ENCODE measurements around the gene TBXAS1.

The TBXAS1 gene

GRCh38 chr7:140005754-140006503 is 176.9 kb downstream of the TBXAS1 start:
- POLR2A ChIA-PET: no interaction called here
- TF ChIP-seq PKNOX1 (IDR thresholded peaks at IDR 0.05): no peak
- TF ChIP-seq HDGF (IDR thresholded peaks at IDR 0.05; ENCODE audit: borderline replicate concordance): peak; percentile 77; the same call in 1 of the 2 replicates
- peak; percentile 78 for DNase-seq (ENCODE audit: extremely low spot score)
- CTCF ChIA-PET: interaction anchor here (0.7 to 2.3 kb wide), 20 partner anchors 8 to 569 kb away, joined by 3 to 15 read pairs (median 4); no protein-coding TSS in a partner anchor

GRCh38 chr7:140006600-140006999 is 177.5 kb downstream of the TBXAS1 start:
- ChIA-PET POLR2A (no interaction called here), CTCF (interaction anchor here (0.7 to 2.3 kb wide), 13 partner anchors 9 to 570 kb away, joined by 3 to 15 read pairs (median 4); no protein-coding TSS in a partner anchor)
- DNase-seq (ENCODE audit: extremely low spot score): no peak
- TF ChIP-seq FOXM1 (IDR thresholded peaks at IDR 0.05; ENCODE audit: borderline replicate concordance) (no peak), SP1 (IDR thresholded peaks at IDR 0.05) (no peak)

- CTCF ChIA-PET: interaction anchor here (0.5 to 2.3 kb wide), 4 partner anchors 10 to 399 kb away, joined by 3 to 15 read pairs (median 4); no protein-coding TSS in a partner anchor
- POLR2A ChIA-PET: no interaction called here
- TF ChIP-seq FOXM1 (IDR thresholded peaks at IDR 0.05; ENCODE audit: borderline replicate concordance): no peak
- no peak for DNase-seq (ENCODE audit: extremely low spot score)
Observed at GRCh38 chr7:140007051-140007690, 178.1 kb downstream of the TBXAS1 start.

GRCh38 chr7:140008755-140009610 is 179.9 kb downstream of the TBXAS1 start:
- ChIA-PET POLR2A (no interaction called here), CTCF (interaction anchor here (0.5 kb wide), 1 partner anchor 407 kb away, joined by 3 read pairs; no protein-coding TSS in a partner anchor)
- TF ChIP-seq BHLHE40 (IDR thresholded peaks at IDR 0.05; ENCODE audit: borderline replicate concordance) (no peak), FOXA1 (IDR thresholded peaks at IDR 0.05) (no peak), ELF4 (IDR thresholded peaks at IDR 0.05) (no peak), ZNF384 (IDR thresholded peaks at IDR 0.05) (no peak), L3MBTL2 (conservative IDR thresholded peaks at IDR 0.05) (no peak), SUZ12 (IDR thresholded peaks at IDR 0.05) (no peak), SP1 (IDR thresholded peaks at IDR 0.05) (no peak), NFRKB (IDR thresholded peaks at IDR 0.05) (no peak), FOXK2 (IDR thresholded peaks at IDR 0.05) (no peak), FOXM1 (IDR thresholded peaks at IDR 0.05; ENCODE audit: borderline replicate concordance) (no peak), HDGF (IDR thresholded peaks at IDR 0.05; ENCODE audit: borderline replicate concordance) (no peak), LEF1 (IDR thresholded peaks at IDR 0.05; ENCODE audit: borderline replicate concordance) (no peak), PKNOX1 (IDR thresholded peaks at IDR 0.05) (no peak), TARDBP (IDR thresholded peaks at IDR 0.05) (no peak), CTBP1 (IDR thresholded peaks at IDR 0.05; ENCODE audit: borderline replicate concordance) (no peak), ARNT (IDR thresholded peaks at IDR 0.05) (no peak)

GRCh38 chr7:140009735-140010134 is 180.7 kb downstream of the TBXAS1 start:
- ChIA-PET POLR2A (no interaction called here), CTCF (no interaction called here)
- TF ChIP-seq L3MBTL2 (conservative IDR thresholded peaks at IDR 0.05) (no peak), SUZ12 (IDR thresholded peaks at IDR 0.05) (no peak), ZNF384 (IDR thresholded peaks at IDR 0.05) (no peak), FOXA1 (IDR thresholded peaks at IDR 0.05) (no peak), ARNT (IDR thresholded peaks at IDR 0.05) (no peak), PKNOX1 (IDR thresholded peaks at IDR 0.05) (no peak), TARDBP (IDR thresholded peaks at IDR 0.05) (no peak), NFRKB (IDR thresholded peaks at IDR 0.05) (no peak), LEF1 (IDR thresholded peaks at IDR 0.05; ENCODE audit: borderline replicate concordance) (no peak), CTBP1 (IDR thresholded peaks at IDR 0.05; ENCODE audit: borderline replicate concordance) (no peak), SP1 (IDR thresholded peaks at IDR 0.05) (no peak), FOXK2 (IDR thresholded peaks at IDR 0.05) (no peak), HDGF (IDR thresholded peaks at IDR 0.05; ENCODE audit: borderline replicate concordance) (no peak), ELF4 (IDR thresholded peaks at IDR 0.05) (no peak)
- no peak for DNase-seq (ENCODE audit: extremely low spot score)

More at GRCh38 chr7:140008755-140009610, 179.9 kb downstream of the TBXAS1 start:
- DNase-seq (ENCODE audit: extremely low spot score): no peak

All from HEK293T (cell line).